Activated CD4-positive, alpha-beta T cell treated with anti-CD3 and anti-CD28 coated beads, Interleukin-2, amount 10 ng/mL, durations not matched to agents 24 days and 14 days (primary cell): ENCODE data around the gene WFS1. TPM values are rescaled to one million over a fixed set of nuclear protein-coding genes. Genes with fewer than 3 reads are reported as not detected.

Source experiments
- DNase-seq: peaks from one replicate; pipeline ENCODE4 v3.0.0; 2022
- H3K27ac Mint-ChIP-seq: one replicate; pipeline ENCODE4 v1.8.0; 2022; ENCODE audit warnings: mild to moderate bottlenecking, mixed read lengths
- H3K27me3 Mint-ChIP-seq: one replicate; pipeline ENCODE4 v1.8.0; 2022; ENCODE audit warnings: mixed read lengths
- H3K36me3 Mint-ChIP-seq: one replicate; pipeline ENCODE4 v1.8.0; 2022; ENCODE audit warnings: low read depth, mild to moderate bottlenecking, mixed read lengths
- H3K4me1 Mint-ChIP-seq: one replicate; pipeline ENCODE4 v1.8.0; 2021; ENCODE audit warnings: mixed read lengths
- H3K4me3 Mint-ChIP-seq: one replicate; pipeline ENCODE4 v1.8.0; 2022; ENCODE audit warnings: mild to moderate bottlenecking, moderate library complexity, mixed read lengths
- H3K9me3 Mint-ChIP-seq: one replicate; pipeline ENCODE4 v1.8.0; 2021; ENCODE audit warnings: mixed read lengths
- intact Hi-C: fragments of 100-400 bp; cut with micrococcal nuclease; formaldehyde crosslinking; loops from one replicate; pipeline ENCODE4 v1.15.1; 2023
- total RNA-seq: library from RNA; stranded (reverse); gene quantifications from 2 replicates; pipeline ENCODE4 v1.2.3, GENCODE V29; 2022

The WFS1 gene
- total RNA-seq, result 4.7 and 5.9 TPM in 2 replicates

GRCh38 chr4:6269616-6270511, at the start of gene WFS1:
TSS of gene WFS1 (plus strand) at chr4:6269850. CDS start at chr4:6277456, 7,606 bp downstream.
- intact Hi-C loops, result loop anchor here (5.0 kb wide), 2 partner anchors 57 to 73 kb away; no protein-coding TSS in a partner anchor
- Mint-ChIP-seq H3K27ac (no peak within 1 kb of the TSS), H3K27me3 (peaks cover 32% of the 10 kb centered on the region), H3K36me3 (no peaks in the 10 kb centered on the region), H3K4me1 (peaks cover 14% of the 10 kb centered on the region), H3K4me3 (peak within 1 kb of the TSS; percentile 82), H3K9me3 (no peaks in the 10 kb centered on the region)
- peak; percentile 99 for DNase-seq

GRCh38 chr4:6221301-6221850, 48.3 kb upstream of the WFS1 start:
- Mint-ChIP-seq H3K36me3 (peaks cover 4% of the 10 kb centered on the region), H3K4me3 (no peak overlapping the region), H3K4me1 (no peaks in the 10 kb centered on the region), H3K27me3 (peaks cover 61% of the 10 kb centered on the region), H3K9me3 (peaks cover 15% of the 10 kb centered on the region), H3K27ac (no peak overlapping the region)
- DNase-seq, result no peak
- intact Hi-C loops, result no loop called here

- Mint-ChIP-seq H3K4me1 (no peaks in the 10 kb centered on the region), H3K4me3 (no peak overlapping the region), H3K27ac (no peak overlapping the region), H3K9me3 (peaks cover 11% of the 10 kb centered on the region), H3K36me3 (peaks cover 4% of the 10 kb centered on the region), H3K27me3 (peaks cover 56% of the 10 kb centered on the region)
- intact Hi-C loops, result no loop called here
- no peak for DNase-seq
Measured at GRCh38 chr4:6221851-6222760, 47.5 kb upstream of the WFS1 start.

GRCh38 chr4:6222761-6223292, 46.8 kb upstream of the WFS1 start:
- intact Hi-C loops, result no loop called here
- Mint-ChIP-seq H3K27ac (no peak overlapping the region), H3K27me3 (peaks cover 56% of the 10 kb centered on the region), H3K4me1 (no peaks in the 10 kb centered on the region), H3K9me3 (peaks cover 11% of the 10 kb centered on the region), H3K36me3 (peaks cover 4% of the 10 kb centered on the region), H3K4me3 (no peak overlapping the region)
- no peak for DNase-seq

GRCh38 chr4:6224735-6225134, 44.9 kb upstream of the WFS1 start:
- DNase-seq, result no peak
- H3K36me3 Mint-ChIP-seq, result peaks cover 4% of the 10 kb centered on the region
- intact Hi-C loops, result no loop called here
- H3K27ac Mint-ChIP-seq, result no peak overlapping the region
- peaks cover 43% of the 10 kb centered on the region for H3K27me3 Mint-ChIP-seq
- H3K4me3 Mint-ChIP-seq, result no peak overlapping the region
- peaks cover 11% of the 10 kb centered on the region for H3K9me3 Mint-ChIP-seq
- H3K4me1 Mint-ChIP-seq, result no peaks in the 10 kb centered on the region

- no peaks in the 10 kb centered on the region for H3K4me1 Mint-ChIP-seq
- H3K27me3 Mint-ChIP-seq, result peaks cover 38% of the 10 kb centered on the region
- peak; percentile 77 for DNase-seq
- H3K4me3 Mint-ChIP-seq, result no peak overlapping the region
- intact Hi-C loops, result no loop called here
- H3K36me3 Mint-ChIP-seq, result peaks cover 4% of the 10 kb centered on the region
- H3K9me3 Mint-ChIP-seq, result peaks cover 11% of the 10 kb centered on the region
- H3K27ac Mint-ChIP-seq, result no peak overlapping the region
Measured at GRCh38 chr4:6225469-6225868, 44.2 kb upstream of the WFS1 start.

GRCh38 chr4:6226506-6226905, 43.1 kb upstream of the WFS1 start:
- DNase-seq, result no peak
- H3K9me3 Mint-ChIP-seq, result peaks cover 1% of the 10 kb centered on the region
- intact Hi-C loops, result no loop called here
- no peak overlapping the region for H3K27ac Mint-ChIP-seq
- H3K4me3 Mint-ChIP-seq, result no peak overlapping the region
- H3K4me1 Mint-ChIP-seq, result no peaks in the 10 kb centered on the region
- peaks cover 28% of the 10 kb centered on the region for H3K27me3 Mint-ChIP-seq
- peaks cover 1% of the 10 kb centered on the region for H3K36me3 Mint-ChIP-seq

- no peak overlapping the region for H3K4me3 Mint-ChIP-seq
- no peaks in the 10 kb centered on the region for H3K9me3 Mint-ChIP-seq
- peaks cover 24% of the 10 kb centered on the region for H3K27me3 Mint-ChIP-seq
- intact Hi-C loops, result no loop called here
- DNase-seq, result no peak
- H3K36me3 Mint-ChIP-seq, result no peaks in the 10 kb centered on the region
- H3K4me1 Mint-ChIP-seq, result no peaks in the 10 kb centered on the region
- H3K27ac Mint-ChIP-seq, result no peak overlapping the region
Measured at GRCh38 chr4:6227412-6228157, 42.1 kb upstream of the WFS1 start.

- H3K4me1 Mint-ChIP-seq, result no peaks in the 10 kb centered on the region
- H3K27ac Mint-ChIP-seq, result no peak overlapping the region
- peaks cover 17% of the 10 kb centered on the region for H3K27me3 Mint-ChIP-seq
- H3K4me3 Mint-ChIP-seq, result no peak overlapping the region
- intact Hi-C loops, result no loop called here
- no peaks in the 10 kb centered on the region for H3K9me3 Mint-ChIP-seq
- H3K36me3 Mint-ChIP-seq, result no peaks in the 10 kb centered on the region
- DNase-seq, result no peak
Measured at GRCh38 chr4:6228158-6229067, 41.2 kb upstream of the WFS1 start.

- H3K9me3 Mint-ChIP-seq, result no peaks in the 10 kb centered on the region
- H3K36me3 Mint-ChIP-seq, result no peaks in the 10 kb centered on the region
- no peak for DNase-seq
Measured at GRCh38 chr4:6229095-6229494, 40.6 kb upstream of the WFS1 start.

GRCh38 chr4:6229671-6230501, 39.8 kb upstream of the WFS1 start:
- intact Hi-C loops, result no loop called here
- Mint-ChIP-seq H3K4me1 (no peaks in the 10 kb centered on the region), H3K27ac (no peak overlapping the region), H3K36me3 (no peaks in the 10 kb centered on the region), H3K4me3 (no peak overlapping the region), H3K9me3 (no peaks in the 10 kb centered on the region), H3K27me3 (peaks cover 7% of the 10 kb centered on the region)
- no peak for DNase-seq

More at GRCh38 chr4:6229095-6229494, 40.6 kb upstream of the WFS1 start:
- intact Hi-C loops, result no loop called here
- no peak overlapping the region for H3K4me3 Mint-ChIP-seq
- no peaks in the 10 kb centered on the region for H3K4me1 Mint-ChIP-seq
- no peak overlapping the region for H3K27ac Mint-ChIP-seq
- peaks cover 11% of the 10 kb centered on the region for H3K27me3 Mint-ChIP-seq

- H3K9me3 Mint-ChIP-seq, result no peaks in the 10 kb centered on the region
- no peaks in the 10 kb centered on the region for H3K4me1 Mint-ChIP-seq
- H3K27ac Mint-ChIP-seq, result no peak overlapping the region
- intact Hi-C loops, result no loop called here
- H3K4me3 Mint-ChIP-seq, result no peak overlapping the region
- DNase-seq, result no peak
- peaks cover 4% of the 10 kb centered on the region for H3K27me3 Mint-ChIP-seq
- no peaks in the 10 kb centered on the region for H3K36me3 Mint-ChIP-seq
Measured at GRCh38 chr4:6230502-6230785, 39.2 kb upstream of the WFS1 start.
